ENCODE measurements around the gene IRF2.
"Not testable (repeated sequence)": the region's sequence is repeated elsewhere in the genome, so short reads cannot be mapped to it uniquely, and the experiment has no call there.

Gene IRF2

DNA sequence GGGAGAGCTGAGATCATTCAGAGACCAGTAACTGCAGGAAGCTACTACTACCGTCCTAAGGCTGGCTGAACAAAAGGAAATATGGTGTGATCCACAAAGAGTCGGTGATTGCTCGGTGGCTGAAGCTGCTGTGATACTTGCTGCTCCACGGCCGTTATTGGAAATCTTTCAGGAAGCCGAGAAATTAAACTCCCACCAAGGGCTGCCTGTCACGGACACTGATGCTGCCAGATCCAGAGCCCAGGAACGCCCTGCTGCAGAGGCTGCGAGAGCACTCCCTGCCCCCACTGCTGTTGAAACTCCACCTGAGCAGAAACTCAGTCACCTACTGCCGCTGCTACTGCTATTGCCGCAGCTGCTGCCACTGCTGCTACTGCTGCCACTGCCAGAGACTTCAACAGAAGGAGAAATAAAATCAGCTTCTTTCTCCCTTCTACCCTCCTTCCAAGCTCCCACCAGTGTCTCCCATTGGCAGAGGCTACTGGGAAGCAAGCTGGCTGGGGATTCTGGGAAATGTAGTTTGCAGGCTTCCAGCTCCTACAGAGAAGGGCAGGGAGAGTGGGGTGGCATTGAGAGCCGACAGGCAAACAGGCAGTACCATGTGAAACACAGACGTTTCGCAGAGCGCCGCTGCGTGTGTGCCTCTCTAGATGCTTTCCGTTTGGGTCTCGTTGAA lies 130.7 kb downstream of the IRF2 start:
- peak; percentile 48 for DNase-seq

DNA sequence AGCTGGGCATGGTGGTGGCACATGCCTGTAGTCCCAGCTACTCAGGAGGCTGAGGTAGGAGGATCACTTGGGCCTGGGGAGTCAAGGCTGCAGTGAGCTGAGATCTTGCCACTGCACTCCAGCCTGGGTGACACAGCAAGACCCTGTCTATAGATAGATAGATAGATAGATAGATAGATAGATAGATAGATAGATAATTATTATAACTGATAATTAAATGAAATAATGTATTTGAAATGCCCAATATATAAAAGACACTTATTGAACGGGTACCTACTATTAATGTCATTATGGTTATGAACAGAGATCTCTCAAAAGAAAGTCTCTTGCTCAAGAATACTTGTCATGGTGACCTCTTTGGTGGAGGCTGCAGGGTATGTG lies 131.5 kb downstream of the IRF2 start:
- DNase-seq: not testable (repeated sequence)

DNA sequence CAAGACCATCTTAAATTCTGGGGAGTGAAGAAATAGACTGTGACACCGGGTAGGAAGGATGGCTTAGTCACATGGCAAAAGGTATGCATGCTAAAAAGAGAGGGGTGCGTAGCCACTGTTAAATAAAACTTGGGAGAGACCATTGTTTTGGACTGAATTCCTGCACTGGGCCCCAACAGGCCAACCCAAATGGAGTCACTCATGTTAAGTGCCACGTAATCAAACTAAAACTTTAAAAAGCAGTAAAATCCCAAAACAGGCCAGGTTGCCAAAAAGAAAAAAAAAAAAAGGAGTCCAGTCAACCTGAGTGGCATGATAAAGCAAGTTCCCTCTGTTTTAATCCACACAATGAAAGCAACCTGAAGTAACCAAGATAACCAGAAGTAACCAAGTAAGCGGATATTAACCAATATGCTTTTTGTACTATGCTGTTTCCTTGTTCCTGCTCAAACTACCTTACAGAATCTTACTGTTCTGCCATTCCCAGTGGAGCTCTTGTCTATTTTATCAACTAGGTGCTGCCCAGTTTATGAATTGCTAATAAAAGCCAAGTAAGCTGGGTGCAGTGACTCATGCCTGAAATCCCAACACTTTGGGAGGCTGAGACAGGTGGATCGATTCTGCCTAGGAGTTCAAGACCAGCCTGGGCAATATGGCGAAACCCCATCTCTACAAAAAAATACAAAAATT lies 132.0 kb downstream of the IRF2 start:
- DNase-seq: no peak

- not testable (repeated sequence) for DNase-seq
These were observed 134.8 kb downstream of the IRF2 start for GRCh38 chr4:184339398-184340193.

DNA sequence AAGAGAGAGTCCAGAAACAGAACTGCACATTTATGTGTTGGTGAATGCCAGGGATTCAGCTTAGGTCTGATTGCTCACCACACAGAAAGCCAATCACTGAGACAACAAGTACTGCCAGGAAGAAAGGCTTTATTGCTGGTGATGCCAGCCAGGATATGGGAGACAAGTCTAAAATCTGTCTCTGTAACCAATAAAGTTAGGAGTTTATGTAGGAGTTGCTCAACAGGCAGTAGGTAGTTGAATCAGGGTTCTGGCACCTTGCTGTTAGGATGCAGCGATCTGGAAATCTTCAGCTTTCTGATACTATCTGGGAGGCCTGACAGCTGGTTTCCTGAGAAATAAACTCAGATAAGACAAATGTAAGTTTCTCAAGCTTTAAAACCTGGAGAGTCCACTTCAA lies 136.4 kb downstream of the IRF2 start:
- no peak for DNase-seq
